HCT116 (cell line): ENCODE data around the gene THSD4. TPM values are rescaled to one million over a fixed set of nuclear protein-coding genes. Genes with fewer than 3 reads are reported as not detected.
A peak's percentile ranks its signal among the peaks of the same experiment; 100 is the strongest.

Experiments
- ATAC-seq: fragments of 200-7000 bp; cut with Tn5 transposase; 2 replicates; pipeline ENCODE4 v1.9.1; 2020; ENCODE audit warnings: mild to moderate bottlenecking, moderate library complexity
- BruUV-seq: library from RNA; stranded (reverse); fragments of 400-500 nt; replicated peaks from 2 replicates; lab custom pipeline; 2021; lab: Mats Ljungman, UMichigan
- CTCF ChIA-PET: fragments of 300-600 bp; sonication (Branson Sonifier 250); formaldehyde crosslinking; loops from one replicate; lab custom pipeline; 2021; ENCODE audit warnings: antibody characterized with exemption; lab: Charles Lee
- POLR2A ChIA-PET: fragments of 300-600, 350-600 bp; sonication (Branson Sonifier 250); formaldehyde crosslinking; loops from one replicate; lab custom pipeline; 2021; ENCODE audit warnings: antibody characterized with exemption; lab: Charles Lee
- RAD21 ChIA-PET, 2 experiments: fragments of 300-600 bp; sonication (Branson Sonifier 250); formaldehyde crosslinking; loops; one replicate each; lab custom pipeline; 2023; ENCODE audit warnings: low total read pairs in 2 of 2; ENCODE audit not compliant: uncharacterized antibody in 2 of 2, unreplicated experiment in 2 of 2, low non-redundant PET in 1 of 2; lab: Charles Lee
- DNase-seq: peaks from one replicate; pipeline ENCODE4 v3.0.0-alpha.2; 2010; ENCODE audit warnings: low read depth, low spot score
- H2AFZ ChIP-seq: fragments of 200-600 bp; shearing (Covaris generic), sonication (generic); 2 replicates; pipeline ENCODE4 v1.6.1; 2017; ENCODE audit warnings: low read depth, mixed run types, mixed read lengths, antibody characterized with exemption, low read length; ENCODE audit not compliant: poor library complexity, severe bottlenecking
- H3K27ac ChIP-seq: 2 replicates; pipeline ENCODE4 v1.5.1; 2012; ENCODE audit warnings: low read depth, low read length
- H3K27me3 ChIP-seq: fragments of 200-600 bp; sonication (generic); 2 replicates; pipeline ENCODE4 v1.6.1; 2016; ENCODE audit warnings: mixed run types, low read length, mixed read lengths; ENCODE audit not compliant: insufficient read depth
- H3K36me3 ChIP-seq, 2 experiments: fragments of 200-500 bp in 1 of 2; fragments of 200-600 bp in 1 of 2; sonication (Bioruptor generic) in 1 of 2; sonication (generic) in 1 of 2; 2 replicates each; pipeline versions ENCODE4 v1.5.1 to v1.6.1; 2014 to 2016; ENCODE audit warnings: low read length in 2 of 2, inconsistent platforms in 1 of 2, mixed read lengths in 1 of 2, mixed run types in 1 of 2; ENCODE audit not compliant: insufficient read depth in 2 of 2, control insufficient read depth in 1 of 2
- H3K4me1 ChIP-seq, 2 experiments: fragments of 200-600 bp in 1 of 2; sonication (generic) in 1 of 2; 2 replicates each; pipeline versions ENCODE4 v1.5.1 to v1.6.1; 2012 to 2017; ENCODE audit warnings: low read length in 2 of 2, inconsistent platforms in 1 of 2, mild to moderate bottlenecking in 1 of 2, mixed read lengths in 1 of 2, mixed run types in 1 of 2, moderate library complexity in 1 of 2; ENCODE audit not compliant: insufficient read depth in 2 of 2, control insufficient read depth in 1 of 2
- H3K4me2 ChIP-seq: fragments of 200-600 bp; sonication (generic); 2 replicates; pipeline ENCODE4 v1.6.1; 2017; ENCODE audit warnings: mixed run types, low read length, mixed read lengths
- H3K4me3 ChIP-seq, 2 experiments: fragments of 200-600 bp in 1 of 2; sonication (generic) in 1 of 2; replicated peaks in 1 of 2; 2 replicates each; pipeline ENCODE4 v1.5.1; 2011 to 2016; ENCODE audit warnings: low read length in 2 of 2, control low read depth in 1 of 2, low read depth in 1 of 2, mild to moderate bottlenecking in 1 of 2, mixed read lengths in 1 of 2, mixed run types in 1 of 2
- H3K79me2 ChIP-seq: fragments of 200-600 bp; sonication (generic); 2 replicates; pipeline ENCODE4 v1.6.1; 2017; ENCODE audit warnings: mild to moderate bottlenecking, mixed run types, low read length, moderate library complexity, mixed read lengths; ENCODE audit not compliant: insufficient read depth
- H3K9ac ChIP-seq: fragments of 200-600 bp; sonication (generic); 2 replicates; pipeline ENCODE4 v1.6.1; 2016; ENCODE audit warnings: low read length, mixed read lengths
- H3K9me2 ChIP-seq: fragments of 200-600 bp; sonication (generic), shearing (Covaris generic); 2 replicates; pipeline ENCODE4 v1.6.1; 2017; ENCODE audit warnings: mixed run types, mild to moderate bottlenecking, moderate library complexity; ENCODE audit not compliant: insufficient read depth
- H3K9me3 ChIP-seq, 2 experiments: fragments of 200-500 bp in 1 of 2; fragments of 200-600 bp in 1 of 2; sonication (Bioruptor generic) in 1 of 2; sonication (generic) in 1 of 2; 2 replicates each; pipeline ENCODE4 v1.6.1; 2014 to 2017; ENCODE audit warnings: low read length in 2 of 2, mixed read lengths in 2 of 2, inconsistent platforms in 1 of 2, low read depth in 1 of 2, mild to moderate bottlenecking in 1 of 2, mixed run types in 1 of 2, moderate library complexity in 1 of 2; ENCODE audit not compliant: control insufficient read depth in 1 of 2, insufficient read depth in 1 of 2
- H4K20me1 ChIP-seq: fragments of 200-600 bp; sonication (generic), shearing (Covaris generic); 2 replicates; pipeline ENCODE4 v1.6.1; 2017; ENCODE audit warnings: mixed run types, mild to moderate bottlenecking, moderate library complexity; ENCODE audit not compliant: insufficient read depth
- JUND ChIP-seq: IDR thresholded peaks from 2 replicates; pipeline ENCODE4 v1.6.1; 2012
- POLR2AphosphoS5 ChIP-seq: IDR thresholded peaks from 2 replicates; pipeline ENCODE4 v1.6.1; 2011; ENCODE audit warnings: mild to moderate bottlenecking, low read depth, low read length, moderate library complexity
- RAD21 ChIP-seq: IDR thresholded peaks from 2 replicates; pipeline ENCODE4 v1.6.1; 2012; ENCODE audit warnings: low read depth, mild to moderate bottlenecking
- SRF ChIP-seq: IDR thresholded peaks from 2 replicates; pipeline ENCODE4 v1.6.1; 2012; ENCODE audit warnings: low read depth
- YY1 ChIP-seq: IDR thresholded peaks from 2 replicates; pipeline ENCODE4 v1.6.1; 2011; ENCODE audit warnings: low read length, low read depth, moderate library complexity, mild to moderate bottlenecking; ENCODE audit not compliant: insufficient replicate concordance; ENCODE audit errors: extremely low read depth
- ZFX ChIP-seq: fragments of 450-650 bp; IDR thresholded peaks from 2 replicates; pipeline ENCODE4 v1.6.1; 2017
- ZNF274 ChIP-seq: fragments of 200-500 bp; sonication (Bioruptor generic); IDR thresholded peaks from 2 replicates; pipeline ENCODE4 v1.6.1; 2014; ENCODE audit warnings: mild to moderate bottlenecking, low read depth, low read length, inconsistent platforms
- intact Hi-C: fragments of 100-400 bp; cut with micrococcal nuclease; formaldehyde crosslinking; loops from 2 replicates; pipeline ENCODE4 v1.10.0; 2022
- total RNA-seq: library from RNA; stranded (reverse); gene quantifications from one replicate; pipeline ENCODE4 v1.2.1, GENCODE V29; 2021; ENCODE audit not compliant: unreplicated experiment

The THSD4 gene
- total RNA-seq, 1 experiment from 2014 or later: 30.5 TPM

DNA sequence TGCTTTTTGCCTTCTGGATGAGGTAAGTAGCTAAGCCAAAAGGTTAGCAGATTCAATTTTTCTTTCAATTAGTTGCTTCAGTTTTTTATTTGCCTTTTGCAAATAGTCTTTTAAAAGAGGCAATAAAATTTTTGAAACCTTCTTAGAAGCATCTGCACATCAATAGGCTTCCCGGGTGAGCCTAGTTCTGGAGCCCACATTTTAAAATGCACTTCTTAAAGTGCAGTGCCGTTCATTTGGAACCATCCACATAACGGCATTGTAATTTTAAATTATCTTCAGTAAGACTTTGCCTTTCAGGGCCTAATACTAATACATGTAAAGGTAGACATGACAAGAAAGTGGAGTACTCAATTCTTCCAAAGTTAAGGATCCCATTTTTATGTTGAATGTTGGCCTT, 269.2 kb downstream of the THSD4 start:
- no TSS peak for BruUV-seq
- Histone ChIP-seq H3K4me2 (no peak overlapping the region), H3K36me3 (no peaks in the 10 kb centered on the region), H3K27me3 (no peaks in the 10 kb centered on the region), H3K9ac (no peak overlapping the region), H3K4me3 (no peak overlapping the region), H4K20me1 (no peaks in the 10 kb centered on the region), H3K27ac (no peak overlapping the region), H3K9me3 (no peaks in the 10 kb centered on the region), H3K9me2 (0 out of 2 replicates have a peak, but pooled peaks cover 3% of the 10 kb centered on the region), H2AFZ (no peak overlapping the region), H3K79me2 (no peaks in the 10 kb centered on the region), H3K4me1 (peaks cover under 1 to 7% of the 10 kb centered on the region in 2 experiments; a peak in 3 of 4 replicates)
- ATAC-seq: no peak
- CTCF ChIA-PET: interaction anchor here (0.9 kb wide), 1 partner anchor 10 kb away, joined by 3 read pairs; no protein-coding TSS in a partner anchor
- DNase-seq: no peak
- RAD21 ChIA-PET: no interaction called here
- intact Hi-C loops: loop anchor here (10.0 kb wide), 2 partner anchors 190 to 420 kb away; no protein-coding TSS in a partner anchor
- TF ChIP-seq YY1 (no peak), RAD21 (no peak), ZFX (no peak), JUND (no peak), SRF (no peak), POLR2AphosphoS5 (no peak)
- POLR2A ChIA-PET: no interaction called here

DNA sequence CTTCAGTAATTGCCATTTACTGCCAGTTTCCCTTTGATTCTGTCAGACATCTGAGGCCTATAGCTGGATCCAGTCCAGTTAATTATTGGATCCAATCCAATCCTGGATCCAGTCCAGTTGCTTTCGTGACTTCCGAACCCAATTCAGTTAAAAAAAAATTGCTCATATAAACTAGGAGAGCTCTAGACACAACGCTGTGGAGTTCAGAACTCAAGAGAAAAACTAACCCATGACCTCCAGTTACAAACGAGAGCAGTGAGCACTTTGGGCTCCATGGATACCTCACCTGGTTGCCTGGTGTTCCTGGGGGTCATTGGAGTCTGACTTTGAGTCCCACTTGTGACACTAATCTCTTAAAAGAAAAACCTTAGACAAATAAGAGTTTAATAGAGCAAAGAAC, 269.8 kb downstream of the THSD4 start:
- Histone ChIP-seq H2AFZ (no peak overlapping the region), H3K4me2 (no peak overlapping the region), H3K9ac (no peak overlapping the region), H3K27me3 (no peaks in the 10 kb centered on the region), H3K27ac (peak overlapping the region; percentile 8; the same call in 1 of the 2 replicates), H3K36me3 (no peaks in the 10 kb centered on the region), H3K4me1 (peaks cover 6 to 9% of the 10 kb centered on the region in 2 experiments), H3K79me2 (no peaks in the 10 kb centered on the region), H3K4me3 (no peak overlapping the region), H4K20me1 (no peaks in the 10 kb centered on the region), H3K9me3 (no peaks in the 10 kb centered on the region), H3K9me2 (0 out of 2 replicates have a peak, but pooled peaks cover 3% of the 10 kb centered on the region)
- no peak for DNase-seq
- ChIA-PET RAD21 (no interaction called here), POLR2A (no interaction called here), CTCF (interaction anchor here (0.9 to 4.2 kb wide), 3 partner anchors 10 to 59 kb away, joined by 3 to 48 read pairs (median 19); no protein-coding TSS in a partner anchor)
- no TSS peak for BruUV-seq
- no peak for TF ChIP-seq ZNF274
- no peak for ATAC-seq
- intact Hi-C loops: loop anchor here (10.0 kb wide), 2 partner anchors 190 to 420 kb away; no protein-coding TSS in a partner anchor
